HG02981 (cell line): ENCODE results near the gene GATA3.

Source experiments
- ATAC-seq: cut with Tn5 transposase; IDR thresholded peaks from one replicate; pipeline ENCODE4 v1.9.1; 2021; ENCODE audit warnings: mild to moderate bottlenecking, moderate library complexity; ENCODE audit not compliant: unreplicated experiment

GATA3 gene

GRCh38 chr10:8037941-8038894, 16.3 kb upstream of the GATA3 start:
- no peak for ATAC-seq

GRCh38 chr10:8039321-8039881, 15.1 kb upstream of the GATA3 start:
- ATAC-seq, result no peak

GRCh38 chr10:8040651-8041050, 13.8 kb upstream of the GATA3 start:
- ATAC-seq, result no peak

GRCh38 chr10:8041284-8041991, 13.1 kb upstream of the GATA3 start:
- no peak for ATAC-seq

- no peak for ATAC-seq
These were observed 12.3 kb upstream of the GATA3 start for GRCh38 chr10:8041992-8042720.

GRCh38 chr10:8042721-8043568, 11.5 kb upstream of the GATA3 start:
- ATAC-seq, result no peak

GRCh38 chr10:8043569-8044306, 10.8 kb upstream of the GATA3 start:
- ATAC-seq, result no peak

GRCh38 chr10:8044331-8044907, 10.1 kb upstream of the GATA3 start:
- no peak for ATAC-seq

- no peak for ATAC-seq
These were observed 9.4 kb upstream of the GATA3 start for GRCh38 chr10:8044908-8045725.

GRCh38 chr10:8045726-8046494, 8.6 kb upstream of the GATA3 start:
- no peak for ATAC-seq

- ATAC-seq, result no peak
These were observed 6.8 kb upstream of the GATA3 start for GRCh38 chr10:8047452-8048280.

- ATAC-seq, result no peak
These were observed 6.0 kb upstream of the GATA3 start for GRCh38 chr10:8048281-8049008.

- ATAC-seq, result no peak
These were observed 5.2 kb upstream of the GATA3 start for GRCh38 chr10:8049045-8049864.

GRCh38 chr10:8049865-8050555, 4.5 kb upstream of the GATA3 start:
- ATAC-seq, result no peak
